Mucosa of descending colon (tissue), 3 donors: ENCODE data around the gene KLRK1. TPM values are rescaled to one million over a fixed set of nuclear protein-coding genes. Genes with fewer than 3 reads are reported as not detected.
A peak's percentile ranks its signal among the peaks of the same experiment; 100 is the strongest.
"Not testable (repeated sequence)": the region's sequence is repeated elsewhere in the genome, so short reads cannot be mapped to it uniquely, and the experiment has no call there.

ENCODE experiments used
- ATAC-seq: fragments of 200-7000 bp; cut with Tn5 transposase; one replicate; pipeline ENCODE4 v1.9.1; 2020; ENCODE audit warnings: mild to moderate bottlenecking, moderate library complexity
- DNase-seq, 3 donors: peaks; one replicate each; pipeline ENCODE4 v3.0.0-alpha.2; 2020
- H3K36me3 ChIP-seq: fragments of 200-600 bp; one replicate; pipeline ENCODE4 v1.8.0; 2021; ENCODE audit warnings: low read depth, mild to moderate bottlenecking
- H3K4me1 ChIP-seq: fragments of 200-600 bp; one replicate; pipeline ENCODE4 v1.8.0; 2021; ENCODE audit warnings: low read depth, mild to moderate bottlenecking
- H3K4me3 ChIP-seq: fragments of 200-600 bp; one replicate; pipeline ENCODE4 v1.8.0; 2021; ENCODE audit warnings: mild to moderate bottlenecking
- H3K9me3 ChIP-seq: fragments of 200-600 bp; one replicate; pipeline ENCODE4 v1.8.0; 2021; ENCODE audit warnings: mild to moderate bottlenecking
- intact Hi-C, 2 donors: fragments of 100-400 bp; cut with DNase I in 1 of 2; cut with micrococcal nuclease in 1 of 2; formaldehyde crosslinking; loops; one replicate each; pipeline versions ENCODE4 v1.11.0 to v1.11.1; 2022; cut with DNase I, micrococcal nuclease
- total RNA-seq, 3 donors: library from RNA; stranded (reverse); fragmentation: NEBNext Ultra II Directional in 2 of 3; extraction: Animal tissue kit (Norgen Biotek cat#: 25700) in 2 of 3; gene quantifications; one replicate each; pipeline versions ENCODE4 v1.2.1 to v1.2.4, GENCODE V29; 2021 to 2023
- TF ChIP-seq, protein P1 (sequence below): fragments of 200-600 bp; IDR thresholded peaks from one replicate; pipeline ENCODE4 v1.8.0; 2022; ENCODE audit warnings: antibody characterized with exemption, mild to moderate bottlenecking
- donor health status: DM: no; HTN: no; CAD: no; lungs with moderate emphysema.
- donor health status: DM: no; HTN: no; CAD: no.
- donor health status: DM: no; HTN: yes; CAD: no.

Gene KLRK1
- total RNA-seq, 3 donors from 2014 or later = 3.9 to 4.5 (median 4.4) TPM

DNA sequence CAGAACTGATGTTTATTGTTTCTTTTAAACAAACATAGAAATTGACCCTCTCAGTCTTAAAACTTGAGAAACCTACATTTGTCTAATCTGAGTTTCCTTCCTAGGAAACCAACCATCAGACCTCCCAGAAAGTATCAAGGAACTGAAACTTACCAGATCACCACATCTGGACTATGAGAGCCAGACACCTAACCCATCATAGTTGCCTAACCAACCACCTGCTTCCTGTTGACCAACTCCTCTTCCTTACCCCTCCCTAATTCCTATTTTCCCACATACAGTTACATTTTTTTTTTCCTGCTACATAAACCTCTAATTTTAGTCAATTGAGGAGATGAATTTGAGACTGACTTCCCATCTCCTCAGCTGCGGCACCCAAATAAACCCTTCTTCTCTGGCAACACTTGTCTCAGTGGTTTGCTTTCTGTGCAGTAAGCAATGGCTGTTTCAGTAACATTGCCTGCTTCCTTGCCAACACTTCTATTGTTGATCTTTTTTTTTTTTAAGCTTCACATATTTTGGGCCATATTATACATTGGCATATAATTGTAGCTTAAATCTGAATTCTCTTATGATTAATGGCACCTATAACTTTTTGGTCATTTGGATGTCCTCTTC, 47.8 kb downstream of the KLRK1 start:
- intact Hi-C loops = no loop called here
- DNase-seq (no peak), ATAC-seq (no peak)
- TF ChIP-seq, protein P1, sequence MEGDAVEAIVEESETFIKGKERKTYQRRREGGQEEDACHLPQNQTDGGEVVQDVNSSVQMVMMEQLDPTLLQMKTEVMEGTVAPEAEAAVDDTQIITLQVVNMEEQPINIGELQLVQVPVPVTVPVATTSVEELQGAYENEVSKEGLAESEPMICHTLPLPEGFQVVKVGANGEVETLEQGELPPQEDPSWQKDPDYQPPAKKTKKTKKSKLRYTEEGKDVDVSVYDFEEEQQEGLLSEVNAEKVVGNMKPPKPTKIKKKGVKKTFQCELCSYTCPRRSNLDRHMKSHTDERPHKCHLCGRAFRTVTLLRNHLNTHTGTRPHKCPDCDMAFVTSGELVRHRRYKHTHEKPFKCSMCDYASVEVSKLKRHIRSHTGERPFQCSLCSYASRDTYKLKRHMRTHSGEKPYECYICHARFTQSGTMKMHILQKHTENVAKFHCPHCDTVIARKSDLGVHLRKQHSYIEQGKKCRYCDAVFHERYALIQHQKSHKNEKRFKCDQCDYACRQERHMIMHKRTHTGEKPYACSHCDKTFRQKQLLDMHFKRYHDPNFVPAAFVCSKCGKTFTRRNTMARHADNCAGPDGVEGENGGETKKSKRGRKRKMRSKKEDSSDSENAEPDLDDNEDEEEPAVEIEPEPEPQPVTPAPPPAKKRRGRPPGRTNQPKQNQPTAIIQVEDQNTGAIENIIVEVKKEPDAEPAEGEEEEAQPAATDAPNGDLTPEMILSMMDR = no peak
- Histone ChIP-seq H3K4me3 (no peak overlapping the region), H3K9me3 (no peaks in the 10 kb centered on the region), H3K36me3 (no peaks in the 10 kb centered on the region), H3K4me1 (no peaks in the 10 kb centered on the region)

DNA sequence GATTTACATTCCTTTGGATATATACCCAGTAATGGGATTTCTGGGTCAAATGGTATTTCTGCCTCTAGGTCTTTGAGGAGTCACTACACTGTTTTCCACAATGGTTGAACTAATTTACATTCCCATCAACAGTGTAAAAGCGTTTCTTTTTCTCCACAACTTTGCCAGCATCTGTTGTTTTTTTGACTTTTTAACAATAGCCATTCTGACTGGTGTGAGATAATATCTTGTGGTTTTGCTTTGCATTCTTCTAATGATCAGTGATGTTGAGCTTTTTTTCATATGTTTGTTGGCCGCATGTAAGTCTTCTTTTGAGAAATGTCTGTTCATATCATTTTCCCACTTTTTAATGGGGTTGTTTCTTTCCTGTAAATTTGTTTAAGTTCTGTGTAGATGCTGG, 48.9 kb downstream of the KLRK1 start:
- H3K4me3 ChIP-seq, H3K9me3 ChIP-seq, intact Hi-C loops, H3K4me1 ChIP-seq, H3K36me3 ChIP-seq, DNase-seq, ATAC-seq: not testable (repeated sequence)

DNA sequence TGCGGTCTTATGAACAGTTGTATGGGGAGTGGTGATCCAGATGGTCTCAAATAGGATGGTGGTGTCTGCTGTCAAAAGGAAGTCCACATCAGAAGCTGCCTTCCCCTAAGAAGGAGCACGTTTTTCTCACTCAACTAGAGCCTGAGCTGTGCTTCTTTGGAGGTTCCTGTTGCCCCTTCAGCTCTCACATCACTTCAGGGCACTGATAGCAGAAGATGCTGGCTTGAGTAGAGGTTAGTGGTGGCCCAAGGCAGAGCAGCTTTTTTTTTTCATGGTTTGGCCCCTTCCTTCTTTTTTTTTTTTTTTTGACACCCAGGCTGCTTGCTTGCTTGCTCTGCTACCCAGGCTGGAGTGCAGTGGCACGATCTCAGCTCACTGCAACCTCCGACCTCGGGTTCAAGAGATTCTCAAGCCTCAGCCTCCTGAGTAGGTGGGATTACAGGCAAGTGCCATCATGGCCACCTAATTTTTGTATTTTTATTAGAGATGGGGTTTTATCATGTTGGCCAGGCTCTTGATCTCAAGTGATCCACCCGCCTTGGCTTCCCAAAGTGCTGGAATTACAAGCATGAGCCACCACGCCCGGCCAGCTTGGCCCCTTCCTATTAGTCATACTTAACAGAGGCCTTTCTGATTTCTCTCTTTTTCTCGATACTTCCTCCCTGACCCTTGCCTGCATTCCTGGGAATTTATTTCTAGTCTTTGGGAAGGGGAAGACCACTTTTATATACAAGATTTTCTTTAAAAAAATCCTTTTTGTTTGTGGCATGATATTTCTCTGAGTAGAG, 50.6 kb downstream of the KLRK1 start:
- no peaks in the 10 kb centered on the region for H3K4me1 ChIP-seq
- DNase-seq = no peak
- no peaks in the 10 kb centered on the region for H3K9me3 ChIP-seq
- no peaks in the 10 kb centered on the region for H3K36me3 ChIP-seq
- no peak overlapping the region for H3K4me3 ChIP-seq
- TF ChIP-seq, protein P1 = no peak
- ATAC-seq = no peak
- intact Hi-C loops = no loop called here

DNA sequence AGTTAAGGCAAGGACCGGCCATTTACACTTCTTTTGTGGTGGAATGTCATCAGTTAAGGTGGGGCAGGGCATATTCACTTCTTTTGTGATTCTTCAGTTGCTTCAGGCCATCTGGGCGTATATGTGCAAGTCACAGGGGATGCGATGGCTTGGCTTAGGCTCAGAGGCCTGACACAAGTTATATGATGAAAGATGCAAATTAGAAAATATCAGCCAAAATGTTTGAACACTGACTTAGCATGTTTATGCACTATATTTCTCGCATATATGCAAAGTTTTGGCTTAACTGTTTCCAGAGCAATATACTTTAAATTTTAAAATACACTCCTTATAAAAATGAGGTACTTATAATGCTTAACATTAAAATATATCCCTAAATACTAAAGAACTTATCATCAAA, 51.4 kb downstream of the KLRK1 start:
- H3K4me1 ChIP-seq, H3K9me3 ChIP-seq, DNase-seq, intact Hi-C loops, H3K4me3 ChIP-seq, H3K36me3 ChIP-seq, ATAC-seq: not testable (repeated sequence)

- H3K4me3 ChIP-seq, H3K4me1 ChIP-seq, intact Hi-C loops, DNase-seq, H3K9me3 ChIP-seq, ATAC-seq, H3K36me3 ChIP-seq: not testable (repeated sequence)
These were observed 53.6 kb downstream of the KLRK1 start for GRCh38 chr12:10336196-10336595.

DNA sequence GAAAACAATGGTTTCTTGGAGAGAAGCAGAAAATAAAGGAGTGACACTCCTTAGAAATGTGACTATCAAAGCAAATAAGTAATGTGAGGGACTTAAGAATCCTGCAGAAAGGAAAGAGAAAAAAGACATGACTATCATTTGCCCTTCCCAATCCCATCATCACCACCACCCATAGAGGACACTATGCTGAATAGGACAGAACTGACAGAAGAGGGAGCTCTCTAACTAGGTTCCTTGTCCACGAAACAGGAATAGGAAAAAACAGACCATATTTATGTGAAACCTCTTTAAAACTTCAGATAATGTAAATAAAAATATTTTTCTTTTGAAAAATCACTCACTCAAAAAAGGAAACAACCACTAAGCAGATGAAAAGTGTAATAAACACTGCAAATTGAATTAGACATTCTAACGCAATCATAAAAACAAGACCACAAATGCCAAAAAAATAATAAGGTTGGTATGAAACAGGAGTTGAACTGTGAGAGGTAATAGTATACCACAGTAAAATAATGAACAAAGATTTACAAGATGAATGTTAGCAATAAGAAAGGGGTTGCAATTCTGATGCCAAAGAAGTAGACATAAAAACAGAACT, 58.1 kb downstream of the KLRK1 start:
- intact Hi-C loops = loop anchor here (1.0 to 5.0 kb wide), 2 partner anchors 231 kb away; no protein-coding TSS in a partner anchor
- no peak overlapping the region for H3K4me3 ChIP-seq
- DNase-seq (peak in 1 of 3 donors; percentile 37), ATAC-seq (peak; percentile 79)
- H3K9me3 ChIP-seq = no peaks in the 10 kb centered on the region
- no peaks in the 10 kb centered on the region for H3K4me1 ChIP-seq
- TF ChIP-seq, protein P1 = no peak
- H3K36me3 ChIP-seq = no peaks in the 10 kb centered on the region

DNA sequence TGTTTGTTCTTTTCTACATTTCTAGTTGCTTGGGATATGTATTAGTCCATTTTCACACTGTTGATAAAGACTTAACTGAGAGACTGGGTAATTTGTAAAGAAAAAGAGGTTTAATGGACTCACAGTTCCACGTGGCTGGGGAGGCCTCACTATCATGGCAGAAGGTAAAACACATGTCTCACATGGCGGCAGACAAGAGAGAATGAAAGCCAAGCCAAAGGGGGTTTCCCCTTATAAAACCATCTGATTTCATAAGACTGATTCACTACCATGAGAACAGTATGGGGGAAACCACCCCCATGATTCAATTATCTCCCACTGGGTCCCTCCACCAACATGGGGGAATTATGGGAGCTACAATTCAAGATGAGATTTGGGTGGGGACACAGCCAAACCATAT, 61.1 kb downstream of the KLRK1 start:
- H3K36me3 ChIP-seq, H3K9me3 ChIP-seq, H3K4me3 ChIP-seq, H3K4me1 ChIP-seq, intact Hi-C loops, DNase-seq, ATAC-seq: not testable (repeated sequence)

Other genes with a start within 250 kb of the KLRK1 start
- gene OLR1, start 217.9 kb downstream of the KLRK1 start, total RNA-seq = under 1 TPM in 1 of 3 donors, not detected in 2; 0.63 TPM
- under 1 TPM in 1 of 3 donors, not detected in 2; 0.10 TPM for gene TMEM52B, start 211.0 kb downstream of the KLRK1 start, total RNA-seq
- 10 to 100 TPM; 34.4 to 93.4 (median 41.0) TPM for gene GABARAPL1, start 177.2 kb downstream of the KLRK1 start, total RNA-seq
- gene KLRD1, start 82.2 kb downstream of the KLRK1 start, total RNA-seq = 1 to 10 TPM; 2.3 to 3.7 (median 3.6) TPM
- gene KLRC4, start 19.7 kb upstream of the KLRK1 start, total RNA-seq = 1 to 10 TPM in 2 of 3 donors, under 1 TPM in 1; 0.72 to 1.7 (median 1.4) TPM
- under 1 TPM; 0.54 to 0.81 (median 0.58) TPM for gene KLRC3, start 30.6 kb upstream of the KLRK1 start, total RNA-seq
- gene KLRC2, start 46.0 kb upstream of the KLRK1 start, total RNA-seq = 1 to 10 TPM in 1 of 3 donors, under 1 TPM in 1, not detected in 1; 0.67 to 2.6 TPM
- 1 to 10 TPM; 1.2 to 3.6 (median 1.9) TPM for gene KLRC1, start 63.3 kb upstream of the KLRK1 start, total RNA-seq
- under 1 TPM; 0.22 to 0.46 (median 0.38) TPM for gene EIF2S3B, start 115.8 kb upstream of the KLRK1 start, total RNA-seq
- 10 to 100 TPM in 2 of 3 donors, 1 to 10 TPM in 1; 9.6 to 14.7 (median 13.7) TPM for gene MAGOHB, start 223.6 kb upstream of the KLRK1 start, total RNA-seq